Measurements from ENCODE around the gene OSBPL3.

The OSBPL3 gene

GRCh38 chr7:24980534-24981170, 674 bp upstream of the OSBPL3 start:
- H3K27ac ChIP-seq (ENCODE audit: extremely low read depth, low read depth, low read length): peak overlapping the region; percentile 70
- TF ChIP-seq PRDM10 (tag by site-specific recombination; IDR thresholded peaks at IDR 0.05) (0 out of 2 replicates have a peak, but pooled peaks have one; percentile 16), SCRT1 (tag by site-specific recombination; IDR thresholded peaks at IDR 0.05; ENCODE audit: borderline replicate concordance) (0 out of 2 replicates have a peak, but pooled peaks have one; percentile 61), ZNF2 (tag by site-specific recombination; IDR thresholded peaks at IDR 0.05) (no peak), GLIS2 (tag by site-specific recombination; IDR thresholded peaks at IDR 0.05) (peak; percentile 1; the same call in 1 of the 2 replicates), KLF17 (tag by site-specific recombination; IDR thresholded peaks at IDR 0.05) (no peak), ZBTB7A (tag by site-specific recombination; IDR thresholded peaks at IDR 0.05; ENCODE audit: low read depth) (0 out of 2 replicates have a peak, but pooled peaks have one; percentile 33), SCRT2 (tag by site-specific recombination; IDR thresholded peaks at IDR 0.05) (peak; percentile 48), ZNF501 (tag by site-specific recombination; IDR thresholded peaks at IDR 0.05) (no peak), WT1 (tag by site-specific recombination; IDR thresholded peaks at IDR 0.05) (no peak), HOXC10 (CRISPR knock-in tag; IDR thresholded peaks at IDR 0.05) (0 out of 2 replicates have a peak, but pooled peaks have one; percentile 12), ZBTB17 (tag by site-specific recombination; IDR thresholded peaks at IDR 0.05) (peak; percentile 90; the same call in 1 of the 2 replicates), ZBTB10 (tag by site-specific recombination; IDR thresholded peaks at IDR 0.05) (peak; percentile 50), GLIS1 (tag by site-specific recombination; IDR thresholded peaks at IDR 0.05) (peak; percentile 79; the same call in 1 of the 2 replicates), ZNF785 (tag by site-specific recombination; IDR thresholded peaks at IDR 0.05) (no peak), ZNF664 (tag by site-specific recombination; IDR thresholded peaks at IDR 0.05) (peak; percentile 96), ZNF248 (tag by site-specific recombination; IDR thresholded peaks at IDR 0.05) (no peak), ZBTB48 (tag by site-specific recombination; IDR thresholded peaks at IDR 0.05) (peak; percentile 52; the same call in 1 of the 2 replicates), ZNF558 (tag by site-specific recombination; IDR thresholded peaks at IDR 0.05) (no peak)
- TF ChIP-seq, protein P1, sequence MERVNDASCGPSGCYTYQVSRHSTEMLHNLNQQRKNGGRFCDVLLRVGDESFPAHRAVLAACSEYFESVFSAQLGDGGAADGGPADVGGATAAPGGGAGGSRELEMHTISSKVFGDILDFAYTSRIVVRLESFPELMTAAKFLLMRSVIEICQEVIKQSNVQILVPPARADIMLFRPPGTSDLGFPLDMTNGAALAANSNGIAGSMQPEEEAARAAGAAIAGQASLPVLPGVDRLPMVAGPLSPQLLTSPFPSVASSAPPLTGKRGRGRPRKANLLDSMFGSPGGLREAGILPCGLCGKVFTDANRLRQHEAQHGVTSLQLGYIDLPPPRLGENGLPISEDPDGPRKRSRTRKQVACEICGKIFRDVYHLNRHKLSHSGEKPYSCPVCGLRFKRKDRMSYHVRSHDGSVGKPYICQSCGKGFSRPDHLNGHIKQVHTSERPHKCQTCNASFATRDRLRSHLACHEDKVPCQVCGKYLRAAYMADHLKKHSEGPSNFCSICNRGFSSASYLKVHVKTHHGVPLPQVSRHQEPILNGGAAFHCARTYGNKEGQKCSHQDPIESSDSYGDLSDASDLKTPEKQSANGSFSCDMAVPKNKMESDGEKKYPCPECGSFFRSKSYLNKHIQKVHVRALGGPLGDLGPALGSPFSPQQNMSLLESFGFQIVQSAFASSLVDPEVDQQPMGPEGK (tag by site-specific recombination; IDR thresholded peaks at IDR 0.05): peak; percentile 3
- ChIA-PET CTCF (interaction anchor here (0.6 to 2.6 kb wide), 10 partner anchors 16 to 168 kb away, joined by 3 to 18 read pairs (median 4); no protein-coding TSS in a partner anchor), POLR2A (interaction anchor here (0.9 to 2.1 kb wide), 5 partner anchors 9 to 144 kb away, joined by 3 to 11 read pairs (median 3); partner anchors contain the start of gene CYCS)
- no peaks in the 10 kb centered on the region for H3K9me3 ChIP-seq (ENCODE audit: control insufficient read depth, insufficient read depth, low read depth, low read length)
- H3K4me1 ChIP-seq (ENCODE audit: control insufficient read depth, insufficient read depth, low read length): peaks cover 2% of the 10 kb centered on the region; the same call in 1 of the 2 replicates
- peak overlapping the region; percentile 71 for H3K4me3 ChIP-seq (ENCODE audit: low read depth, low read length)
- H3K36me3 ChIP-seq (ENCODE audit: control insufficient read depth in 2 of 2, insufficient read depth in 1 of 2, low read length in 2 of 2): no peaks in the 10 kb centered on the region

Data from HEK293 (cell line).